PC-3 (cell line): ENCODE results near the gene PLPP3.

Source experiments
- CTCF ChIP-seq: fragments of 300-600 bp; sonication (generic); conservative IDR thresholded peaks from 2 replicates; pipeline ENCODE4 v1.5.1; 2017; ENCODE audit warnings: antibody characterized with exemption, low read depth, mild to moderate bottlenecking, low read length
- EZH2 ChIP-seq: fragments of 300-600 bp; sonication (generic); IDR thresholded peaks from one replicate; pipeline ENCODE4 v1.6.1; 2017; ENCODE audit warnings: antibody characterized with exemption, mild to moderate bottlenecking, low read length; ENCODE audit not compliant: unreplicated experiment

- no peak for TF ChIP-seq CTCF
- no peak for TF ChIP-seq EZH2
These were observed 131.5 kb downstream of the PLPP3 start for GRCh38 chr1:56447823-56448222.
